H1 (cell line): ENCODE results near the gene ADARB2. TPM values are rescaled to one million over a fixed set of nuclear protein-coding genes. Genes with fewer than 3 reads are reported as not detected.

ENCODE experiments used
- HDAC2 ChIP-seq, 2 experiments: fragments of 300-600 bp in 1 of 2; sonication (generic) in 1 of 2; IDR thresholded peaks; 2 replicates each; pipeline ENCODE4 v1.6.1; 2011 to 2012; ENCODE audit warnings: low read depth in 2 of 2, low read length in 2 of 2, mild to moderate bottlenecking in 2 of 2, moderate library complexity in 2 of 2, borderline replicate concordance in 1 of 2, inconsistent platforms in 1 of 2
- KDM4A ChIP-seq: IDR thresholded peaks from one replicate; pipeline ENCODE4 v1.7.1; 2012; ENCODE audit warnings: low read depth, mild to moderate bottlenecking, moderate library complexity, low read length, inconsistent platforms; ENCODE audit not compliant: severe bottlenecking
- SRF ChIP-seq: IDR thresholded peaks from 2 replicates; pipeline ENCODE4 v1.6.1; 2011; ENCODE audit warnings: mild to moderate bottlenecking, low read depth, low read length, moderate library complexity
- polyA plus RNA-seq, 7 experiments: library from polyadenylated mRNA; depleted of rRNA in 3 of 7; stranded (reverse) in 5 of 7; unstranded in 2 of 7; fragments of >200 nt in 5 of 7; fragments of 200-250 nt in 2 of 7; gene quantifications; 1 replicate in 5 of 7; 2 replicates in 1 of 7; 4 replicates in 1 of 7; pipeline versions ENCODE4 v1.2.1 to v1.2.3, GENCODE V29; 2011 to 2013; ENCODE audit warnings: missing spikeins in 2 of 7, mixed read lengths in 2 of 7
- total RNA-seq: library from RNA; stranded (reverse); fragmentation: NEBNext Ultra II Directional; extraction: Animal tissue kit (Norgen Biotek cat#: 25700); gene quantifications from 2 replicates; pipeline ENCODE4 v1.2.1, GENCODE V29; 2021

The ADARB2 gene
- total and polyA plus RNA-seq, 2 of the 8 experiments (the other 6 are each of a cell fraction or from before 2014, with no cell fraction given), result 2.2 to 2.8 TPM

- no peak for TF ChIP-seq KDM4A
- no peak for TF ChIP-seq SRF
- TF ChIP-seq HDAC2 (IDR thresholded peaks at IDR 0.05; ENCODE audit: borderline replicate concordance in 1 of 2, low read depth in 2 of 2, low read length in 2 of 2), result no peak
Observed at GRCh38 chr10:1594372-1595241, 142.7 kb downstream of the ADARB2 start (continued).
